ENCODE data around the gene TUBGCP6. TPM values are rescaled to one million over a fixed set of nuclear protein-coding genes. Genes with fewer than 3 reads are reported as not detected.

The TUBGCP6 gene
- total RNA-seq, 1 experiment from 2014 or later = 38.6 TPM

DNA sequence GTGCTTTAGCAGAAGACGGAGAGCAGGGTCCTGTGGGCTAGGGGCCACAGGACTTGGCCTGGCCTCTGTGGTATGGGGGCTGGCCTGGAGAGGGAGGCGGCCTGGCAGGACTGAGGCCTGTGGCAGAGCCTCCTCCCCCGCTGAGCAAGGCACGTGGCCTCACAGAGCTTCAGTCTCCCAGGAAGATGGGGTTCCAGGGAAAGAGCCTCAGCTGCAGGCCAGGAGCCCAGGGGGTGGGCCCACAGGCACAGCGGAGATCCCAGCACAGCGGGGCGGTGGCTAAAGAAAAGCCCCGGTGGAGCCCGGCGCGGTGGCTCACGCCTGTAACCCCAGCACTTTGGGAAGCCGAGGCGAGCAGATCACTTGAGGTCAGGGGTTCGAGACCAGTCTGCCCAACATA, 14.5 kb upstream of the TUBGCP6 start (continued):
- TF ChIP-seq RAD21 (IDR thresholded peaks at IDR 0.05; ENCODE audit: low read depth) (no peak), EZH2 (IDR thresholded peaks at IDR 0.05) (no peak)

DNA sequence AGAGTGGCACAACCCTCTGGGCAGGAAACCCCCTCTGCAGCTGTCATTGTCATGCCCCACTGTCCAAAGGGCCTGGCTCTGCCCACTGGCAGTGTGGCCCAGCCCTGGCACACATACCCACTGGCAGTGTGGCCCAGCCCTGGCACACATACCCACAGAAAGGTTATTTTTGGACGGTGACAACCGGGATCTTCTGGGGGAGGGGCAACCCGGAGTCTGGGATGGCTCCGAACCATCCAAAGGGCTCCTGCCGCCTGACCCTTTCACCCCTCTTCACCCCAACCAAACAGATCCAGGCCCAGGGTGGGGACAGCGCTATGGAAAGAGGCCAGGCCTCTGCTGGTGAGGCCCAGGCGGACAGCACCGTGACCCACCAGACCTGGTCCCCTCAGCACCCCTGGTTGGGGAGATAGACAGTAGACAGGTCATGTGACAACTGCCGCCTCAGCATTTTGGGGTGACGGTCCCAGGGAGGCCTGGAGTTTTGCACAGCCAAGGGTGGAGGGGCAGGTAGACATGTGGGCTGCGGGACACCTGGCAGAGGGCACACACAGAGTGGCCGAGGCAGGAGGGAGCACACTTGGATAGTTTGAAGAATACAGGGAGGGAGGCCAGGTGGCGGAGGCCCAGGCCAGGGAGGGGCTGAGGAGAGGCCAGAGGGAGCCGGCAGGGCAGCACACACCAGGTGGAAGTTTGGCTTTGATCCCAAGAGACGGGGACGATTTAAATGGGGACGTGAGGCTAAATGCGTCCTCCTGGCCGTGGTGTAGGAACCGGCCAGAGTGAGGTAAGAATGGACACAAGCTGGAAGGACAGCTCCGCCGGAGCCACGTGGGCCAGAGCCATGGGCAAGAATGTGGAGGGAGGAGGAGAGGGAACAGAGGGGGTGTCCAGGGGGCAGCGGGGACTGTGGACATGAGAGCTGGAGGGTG, 13.8 kb upstream of the TUBGCP6 start:
- Histone ChIP-seq H3K27me3 (ENCODE audit: insufficient read depth, low read length) (no peaks in the 10 kb centered on the region), H3K27ac (ENCODE audit: low read depth, low read length) (peak overlapping the region; percentile 10; the same call in 1 of the 2 replicates), H3K4me2 (ENCODE audit: low read length) (no peak overlapping the region), H3K9me2 (ENCODE audit: insufficient read depth) (no peaks in the 10 kb centered on the region), H2AFZ (ENCODE audit: low read depth, low read length, poor library complexity, severe bottlenecking) (no peak overlapping the region), H3K79me2 (ENCODE audit: insufficient read depth, low read length) (peaks cover 28% of the 10 kb centered on the region), H3K4me3 (replicated peaks in 1 of 2; ENCODE audit: low read depth in 1 of 2, low read length in 2 of 2) (no peak overlapping the region), H4K20me1 (ENCODE audit: insufficient read depth) (no peaks in the 10 kb centered on the region), H3K36me3 (ENCODE audit: control insufficient read depth in 1 of 2, insufficient read depth in 2 of 2, low read length in 2 of 2) (peaks cover 0 to 11% of the 10 kb centered on the region in 2 experiments; a peak in 2 of 4 replicates), H3K9ac (ENCODE audit: low read length) (no peak overlapping the region), H3K9me3 (ENCODE audit: control insufficient read depth in 1 of 2, insufficient read depth in 1 of 2, low read depth in 1 of 2, low read length in 2 of 2) (no peaks in the 10 kb centered on the region), H3K4me1 (ENCODE audit: control insufficient read depth in 1 of 2, insufficient read depth in 2 of 2, low read length in 2 of 2) (peaks cover 19 to 32% of the 10 kb centered on the region in 2 experiments)
- no peak for DNase-seq (ENCODE audit: low read depth, low spot score)
- intact Hi-C loops (cut with micrococcal nuclease) = no loop called here
- BruUV-seq (replicated peaks) = no TSS peak
- CTCF ChIA-PET = no interaction called here
- TF ChIP-seq, protein P1, sequence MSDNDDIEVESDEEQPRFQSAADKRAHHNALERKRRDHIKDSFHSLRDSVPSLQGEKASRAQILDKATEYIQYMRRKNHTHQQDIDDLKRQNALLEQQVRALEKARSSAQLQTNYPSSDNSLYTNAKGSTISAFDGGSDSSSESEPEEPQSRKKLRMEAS (IDR thresholded peaks at IDR 0.05) = no peak
- TF ChIP-seq CEBPB (IDR thresholded peaks at IDR 0.05; ENCODE audit: low read depth) = no peak
- no peak for TF ChIP-seq SRF (IDR thresholded peaks at IDR 0.05; ENCODE audit: low read depth)
- TF ChIP-seq TCF7L2 (IDR thresholded peaks at IDR 0.05; ENCODE audit: borderline replicate concordance, extremely low read depth, insufficient read depth, insufficient read length) = no peak
- TF ChIP-seq EZH2phosphoT487 (IDR thresholded peaks at IDR 0.05; ENCODE audit: borderline replicate concordance) = no peak
- RAD21 ChIA-PET (ENCODE audit: low non-redundant PET in 1 of 2, low total read pairs in 2 of 2, uncharacterized antibody in 2 of 2, unreplicated experiment in 2 of 2) = no interaction called here
- POLR2A ChIA-PET = interaction anchor here (0.8 kb wide), 1 partner anchor 102 kb away, joined by 4 read pairs; no protein-coding TSS in a partner anchor
- ATAC-seq = no peak

Data from HCT116 (cell line).